Activated T-helper 2 cell treated with anti-CD3 and anti-CD28 coated beads, Interferon-gamma antibody, Interleukin-2, Interleukin-4, amounts not matched to agents 10 μg/mL and 5 μg/mL and 100 μg/mL, durations not matched to agents 14 hours and 24 hours and 36 hours (primary cell): ENCODE data around the gene RPL28. TPM values are rescaled to one million over a fixed set of nuclear protein-coding genes. Genes with fewer than 3 reads are reported as not detected.
A peak's percentile ranks its signal among the peaks of the same experiment; 100 is the strongest.

ENCODE experiments used
- DNase-seq: peaks from one replicate; pipeline ENCODE4 v3.0.0; 2021; ENCODE audit warnings: low spot score
- H3K27ac Mint-ChIP-seq: one replicate; pipeline ENCODE4 v1.8.0; 2021; ENCODE audit warnings: mixed read lengths
- H3K27me3 Mint-ChIP-seq: one replicate; pipeline ENCODE4 v1.8.0; 2021; ENCODE audit warnings: low read depth, mixed read lengths
- H3K36me3 Mint-ChIP-seq: one replicate; pipeline ENCODE4 v1.8.0; 2021; ENCODE audit warnings: low read depth, mixed read lengths
- H3K4me1 Mint-ChIP-seq: one replicate; pipeline ENCODE4 v1.8.0; 2021; ENCODE audit warnings: low read depth, mixed read lengths
- H3K4me3 Mint-ChIP-seq: one replicate; pipeline ENCODE4 v1.8.0; 2021; ENCODE audit warnings: low read depth, mild to moderate bottlenecking, moderate library complexity, mixed read lengths
- H3K9me3 Mint-ChIP-seq: one replicate; pipeline ENCODE4 v1.8.0; 2021; ENCODE audit warnings: mixed read lengths
- intact Hi-C: fragments of 100-400 bp; cut with micrococcal nuclease; formaldehyde crosslinking; loops from one replicate; pipeline ENCODE4 v1.15.1; 2023
- total RNA-seq: library from RNA; stranded (reverse); gene quantifications from 2 replicates; pipeline ENCODE4 v1.2.3, GENCODE V29; 2022

RPL28 gene
- 2,206 and 2,207 TPM in 2 replicates for total RNA-seq

DNA sequence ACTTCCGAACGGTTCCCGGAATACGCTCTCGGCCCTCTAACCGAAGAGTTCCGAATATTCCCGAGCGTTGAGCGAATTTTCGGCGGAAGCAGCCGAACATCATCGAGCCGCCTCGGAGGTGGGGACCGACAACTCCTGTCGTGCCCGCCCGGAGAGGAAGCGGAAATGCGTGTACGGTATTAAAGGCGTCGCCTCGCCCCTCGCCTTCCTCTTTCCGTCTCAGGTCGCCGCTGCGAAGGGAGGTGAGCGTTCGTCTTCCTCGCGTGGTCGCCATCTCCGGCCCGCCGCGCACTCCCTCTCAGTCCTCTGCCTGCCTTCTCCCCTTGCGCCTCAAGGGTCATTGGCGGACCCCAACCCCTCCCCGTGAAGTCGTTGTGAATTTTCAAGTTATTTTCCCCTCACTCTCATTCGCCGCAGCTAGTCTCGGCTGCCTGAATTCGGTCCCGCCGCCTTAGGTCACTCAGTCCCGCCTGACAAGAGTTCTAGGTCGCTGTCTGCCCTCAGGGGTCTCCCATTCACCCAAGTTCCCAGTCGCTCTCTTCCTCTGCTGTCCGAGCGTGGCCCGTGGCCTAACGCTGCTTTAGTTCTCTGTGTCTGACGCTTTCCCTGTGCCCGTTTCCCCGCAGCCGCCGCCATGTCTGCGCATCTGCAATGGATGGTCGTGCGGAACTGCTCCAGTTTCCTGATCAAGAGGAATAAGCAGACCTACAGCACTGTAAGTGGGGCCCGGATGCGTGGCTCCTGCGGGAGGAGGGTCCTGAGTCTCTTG lies at the start of gene RPL28:
Gene RPL28 (plus strand): TSS at position 209 of the 769 bp plus-strand sequence. CDS start 426 bp downstream, at position 635.
- Mint-ChIP-seq H3K27ac (peak within 1 kb of the TSS; percentile 94), H3K27me3 (no peaks in the 10 kb centered on the region), H3K4me3 (peak within 1 kb of the TSS; percentile 100), H3K36me3 (peaks cover 71% of the 10 kb centered on the region), H3K4me1 (peaks cover 44% of the 10 kb centered on the region), H3K9me3 (no peaks in the 10 kb centered on the region)
- intact Hi-C loops, result loop anchor here (1.0 to 10.0 kb wide), 6 partner anchors 21 to 256 kb away; partner anchors contain the start of genes KMT5C, PPP6R1, UBE2S and ZNF524
- peak; percentile 99 for DNase-seq

DNA sequence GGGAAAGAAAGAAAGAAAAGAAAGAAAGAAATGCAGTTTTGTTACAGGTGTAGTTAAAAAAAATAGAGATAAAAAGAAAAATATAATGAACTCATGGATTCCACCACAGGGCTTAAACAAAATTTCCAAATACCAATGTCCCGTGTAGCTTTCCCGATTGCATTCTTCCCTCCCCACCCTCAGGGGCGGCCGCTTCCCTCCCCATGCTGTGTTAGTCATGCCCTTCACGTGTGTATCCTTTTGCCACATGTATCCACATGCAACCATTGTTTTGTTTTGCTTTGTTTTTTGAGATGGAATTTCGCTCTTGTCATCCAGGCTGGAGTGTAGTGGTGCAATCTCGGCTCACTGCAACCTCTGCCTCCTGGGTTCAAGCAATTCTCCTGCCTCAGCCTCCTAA lies 49.6 kb upstream of the RPL28 start:
- intact Hi-C loops, result loop anchor here (5.0 kb wide), 1 partner anchor 874 kb away; the partner anchor contains the start of gene LENG9

DNA sequence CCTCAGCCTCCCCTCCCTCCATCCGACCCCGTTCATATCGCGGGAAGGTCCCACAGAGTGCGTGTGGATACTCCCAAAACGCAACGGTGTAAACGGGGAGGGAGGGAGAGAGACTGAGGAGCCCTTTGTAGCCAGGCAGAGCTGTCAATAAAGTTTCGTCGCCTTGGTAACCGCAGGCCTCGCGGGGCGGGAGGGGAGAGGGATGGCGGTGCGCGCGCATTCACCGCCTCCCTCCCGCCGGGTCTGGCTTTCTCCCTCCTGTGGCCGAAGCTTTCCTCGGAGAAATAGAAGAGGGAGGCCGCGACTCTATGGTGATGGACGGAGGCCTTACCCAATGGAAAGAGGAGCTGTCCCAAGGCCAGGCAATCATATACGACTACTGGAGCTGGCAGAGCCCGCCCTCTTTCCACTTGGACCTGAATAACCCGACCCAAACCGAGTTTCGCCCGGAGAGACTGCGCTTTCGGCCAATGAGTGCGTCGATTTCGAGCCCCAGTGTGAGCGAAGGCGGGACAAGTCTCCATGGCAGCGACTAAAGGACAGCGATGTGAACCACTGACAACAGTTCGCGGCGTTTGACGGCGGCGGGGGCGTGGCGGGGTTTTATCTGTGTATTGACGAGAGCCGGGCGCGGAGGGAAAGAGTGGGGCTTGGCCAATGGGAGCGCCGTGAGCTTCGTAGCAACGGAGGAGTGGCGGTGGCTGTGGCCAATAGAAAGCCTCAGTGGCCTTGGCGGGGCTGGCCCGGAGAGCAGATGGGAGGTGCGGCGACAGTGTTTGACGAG lies 46.4 kb upstream of the RPL28 start, which contains the start of gene KMT5C:
Gene KMT5C (plus strand): TSS at position 772 of the 784 bp plus-strand sequence. CDS start 2,061 bp downstream, outside the sequence.
- Mint-ChIP-seq H3K36me3 (peaks cover 14% of the 10 kb centered on the region), H3K4me3 (peak within 1 kb of the TSS; percentile 93), H3K27ac (peak within 1 kb of the TSS; percentile 95), H3K27me3 (peaks cover 2% of the 10 kb centered on the region), H3K9me3 (no peaks in the 10 kb centered on the region), H3K4me1 (peaks cover 14% of the 10 kb centered on the region)
- intact Hi-C loops, result loop anchor here (1.0 to 5.0 kb wide), 7 partner anchors 38 to 877 kb away; partner anchors contain the start of genes FIZ1, HSPBP1, LENG9 and PPP6R1
- DNase-seq, result peak; percentile 100

More for the DNA sequence above, 49.6 kb upstream of the RPL28 start:
- H3K27me3 Mint-ChIP-seq, result peaks cover 7% of the 10 kb centered on the region
- H3K27ac Mint-ChIP-seq, result no peak overlapping the region
- H3K9me3 Mint-ChIP-seq, result no peaks in the 10 kb centered on the region
- no peaks in the 10 kb centered on the region for H3K36me3 Mint-ChIP-seq
- DNase-seq, result no peak
- H3K4me1 Mint-ChIP-seq, result peaks cover 11% of the 10 kb centered on the region
- no peak overlapping the region for H3K4me3 Mint-ChIP-seq

DNA sequence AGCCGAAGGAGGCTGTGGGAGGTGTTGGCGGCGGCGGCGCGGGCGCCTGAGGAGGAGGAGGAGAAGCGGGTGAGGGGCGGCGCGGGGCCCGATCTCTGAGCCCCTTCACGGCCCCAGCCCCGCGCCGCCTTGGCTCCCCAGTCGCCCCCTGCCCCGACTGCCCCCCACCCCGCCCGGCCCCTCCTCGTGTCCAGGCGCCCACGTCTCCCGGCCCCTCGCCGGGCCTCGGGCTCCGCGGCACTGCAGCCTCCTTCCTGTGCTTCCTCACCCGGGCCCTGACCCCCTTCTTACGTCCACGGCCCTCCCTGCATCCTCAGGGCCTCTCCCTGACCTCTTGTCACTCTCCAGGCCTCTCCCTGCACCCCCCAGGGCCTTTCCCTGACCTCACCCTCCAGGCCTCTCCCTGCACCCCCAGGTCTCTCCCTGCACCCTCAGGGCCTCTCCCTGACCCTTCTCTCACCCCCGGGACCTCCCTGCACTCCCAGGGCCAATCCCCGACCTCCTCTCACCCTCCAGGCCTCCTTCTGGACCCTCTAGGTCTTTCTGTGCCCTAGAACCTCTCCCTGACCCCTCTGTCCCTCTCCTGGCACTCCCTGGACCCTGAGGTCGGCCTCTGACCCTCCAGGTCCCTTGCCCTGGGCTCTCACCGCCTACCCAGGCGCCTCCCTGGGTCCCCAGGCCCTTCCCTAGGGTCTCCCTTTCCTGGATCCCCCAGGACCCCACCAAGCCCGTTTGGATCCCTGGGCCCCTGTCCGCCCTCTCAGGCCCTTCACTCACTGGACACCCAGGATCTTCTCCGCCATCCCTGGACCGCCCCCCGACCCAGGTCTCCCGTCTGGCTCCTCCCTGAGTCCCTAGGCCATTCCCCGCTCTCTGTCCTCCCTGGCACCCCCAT lies 45.6 kb upstream of the RPL28 start:
- Mint-ChIP-seq H3K4me3 (peak overlapping the region; percentile 93), H3K27me3 (peaks cover 2% of the 10 kb centered on the region), H3K9me3 (no peaks in the 10 kb centered on the region), H3K36me3 (peaks cover 17% of the 10 kb centered on the region), H3K27ac (peak overlapping the region; percentile 95), H3K4me1 (peaks cover 14% of the 10 kb centered on the region)
- peak; percentile 26 for DNase-seq
- intact Hi-C loops, result loop anchor here (1.0 to 5.0 kb wide), 7 partner anchors 39 to 878 kb away; partner anchors contain the start of genes FIZ1, HSPBP1, LENG9 and PPP6R1

DNA sequence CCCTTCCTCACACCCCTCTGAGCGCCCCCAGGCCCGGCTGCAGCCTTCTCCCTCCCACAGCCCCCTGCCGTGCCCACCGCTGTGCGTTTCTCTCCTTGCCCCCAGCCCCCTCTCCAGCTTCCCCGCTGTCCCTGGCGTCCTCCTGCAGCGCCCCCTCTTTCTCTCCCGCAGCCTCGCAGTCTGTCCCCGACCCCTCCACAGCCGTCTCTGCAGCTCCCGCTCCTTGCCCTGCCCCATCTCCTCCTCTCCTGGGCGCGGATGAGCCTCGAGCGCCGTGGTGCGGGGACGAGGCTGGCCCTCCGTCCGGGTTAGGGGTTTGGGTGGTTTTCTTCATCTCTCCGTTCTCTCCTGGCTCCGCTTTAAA lies 45.0 kb upstream of the RPL28 start:
- H3K36me3 Mint-ChIP-seq, result peaks cover 17% of the 10 kb centered on the region
- H3K27me3 Mint-ChIP-seq, result peaks cover 2% of the 10 kb centered on the region
- peak overlapping the region; percentile 92 for H3K27ac Mint-ChIP-seq
- no peaks in the 10 kb centered on the region for H3K9me3 Mint-ChIP-seq
- peaks cover 14% of the 10 kb centered on the region for H3K4me1 Mint-ChIP-seq
- intact Hi-C loops, result no loop called here
- peak overlapping the region; percentile 89 for H3K4me3 Mint-ChIP-seq
- no peak for DNase-seq

DNA sequence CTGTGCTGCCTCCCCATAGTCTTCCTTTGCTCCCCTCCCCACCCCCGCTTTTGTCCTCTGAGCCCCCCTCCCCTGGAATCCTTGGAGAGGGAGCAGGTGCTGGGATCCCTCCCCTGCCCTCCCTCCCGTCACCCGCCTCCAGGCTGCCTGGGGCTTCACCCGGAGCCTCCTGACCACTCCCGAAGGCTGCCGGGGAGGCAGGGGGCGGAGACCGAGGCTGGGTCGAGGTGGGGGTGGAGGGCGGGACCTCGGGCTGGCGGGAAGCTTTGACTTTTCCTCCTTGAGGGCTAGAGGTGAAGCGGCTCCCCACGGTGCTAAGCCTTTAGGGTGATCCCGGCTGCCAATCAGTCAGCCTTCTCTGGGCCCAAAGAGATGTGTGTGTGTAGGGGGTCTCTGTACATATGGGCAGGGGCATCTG lies 44.6 kb upstream of the RPL28 start:
- Mint-ChIP-seq H3K36me3 (peaks cover 17% of the 10 kb centered on the region), H3K4me3 (peak overlapping the region; percentile 89), H3K9me3 (no peaks in the 10 kb centered on the region), H3K27me3 (peaks cover under 1% of the 10 kb centered on the region), H3K27ac (peak overlapping the region; percentile 92), H3K4me1 (peaks cover 14% of the 10 kb centered on the region)
- DNase-seq, result peak; percentile 51
- intact Hi-C loops, result no loop called here

DNA sequence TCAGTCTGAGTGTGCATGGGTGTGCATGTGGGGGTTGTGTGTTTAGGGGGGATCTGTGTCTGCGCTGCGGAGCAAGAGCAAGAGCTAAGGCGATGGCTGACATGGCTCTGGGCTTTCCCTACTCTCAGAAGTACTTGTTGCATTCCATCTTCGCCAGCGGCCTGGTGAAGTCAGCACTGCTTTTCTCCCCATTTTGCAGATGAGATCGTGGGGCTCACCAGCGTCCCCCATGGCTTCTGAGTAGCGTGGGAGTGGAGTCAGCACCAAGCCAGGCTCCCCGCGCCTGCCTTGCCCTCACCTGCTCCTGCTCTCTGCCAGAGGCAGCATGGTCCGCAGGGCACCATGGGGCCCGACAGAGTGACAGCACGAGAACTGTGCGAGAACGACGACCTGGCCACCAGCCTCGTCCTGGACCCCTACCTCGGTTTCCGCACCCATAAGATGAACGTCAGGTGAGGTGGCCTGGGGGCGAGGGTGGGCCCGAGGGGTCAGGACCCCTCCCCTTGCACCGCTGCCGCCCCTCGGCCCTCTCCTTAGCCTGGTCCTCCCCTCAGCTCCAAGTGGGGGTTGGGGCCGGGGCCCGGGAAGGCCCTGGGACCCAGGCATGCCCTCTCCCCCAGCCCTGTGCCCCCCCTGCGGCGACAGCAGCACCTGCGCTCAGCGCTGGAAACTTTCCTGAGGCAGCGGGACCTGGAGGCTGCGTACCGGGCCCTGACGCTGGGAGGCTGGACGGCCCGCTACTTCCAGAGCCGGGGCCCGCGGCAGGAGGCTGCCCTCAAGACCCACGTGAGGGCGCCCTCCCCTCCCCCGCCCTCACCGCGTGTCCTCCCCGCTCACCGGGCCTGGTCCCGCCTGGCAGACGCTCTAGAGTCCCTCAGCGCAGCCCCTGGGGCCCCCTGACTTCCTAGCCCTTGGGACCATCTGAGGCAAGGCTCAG lies 43.9 kb upstream of the RPL28 start:
- no peaks in the 10 kb centered on the region for H3K27me3 Mint-ChIP-seq
- H3K27ac Mint-ChIP-seq, result peak overlapping the region; percentile 54
- peaks cover 17% of the 10 kb centered on the region for H3K36me3 Mint-ChIP-seq
- intact Hi-C loops, result no loop called here
- no peak for DNase-seq
- H3K4me1 Mint-ChIP-seq, result peaks cover 14% of the 10 kb centered on the region
- peak overlapping the region; percentile 69 for H3K4me3 Mint-ChIP-seq
- H3K9me3 Mint-ChIP-seq, result no peaks in the 10 kb centered on the region

DNA sequence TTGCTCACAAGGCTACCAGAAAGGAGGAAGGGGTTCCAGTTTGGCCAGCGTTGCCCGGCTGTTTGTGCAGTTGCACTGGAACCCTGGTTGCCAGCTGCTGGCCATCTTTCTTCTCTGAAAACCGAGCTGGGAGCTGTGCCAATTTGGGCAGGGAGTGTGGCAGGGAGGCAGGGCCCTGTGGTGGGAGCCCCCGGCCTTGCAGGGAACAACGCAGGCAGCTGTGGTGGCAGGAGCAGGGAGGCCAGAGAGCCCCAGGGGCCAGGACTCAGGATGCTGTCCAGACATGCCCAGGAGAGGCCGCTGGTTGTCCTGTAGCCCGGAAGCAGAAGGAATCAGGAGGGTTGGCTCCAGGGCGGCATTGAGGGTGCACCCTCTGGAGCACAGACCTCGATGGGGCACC lies 41.3 kb upstream of the RPL28 start:
- Mint-ChIP-seq H3K4me3 (no peak overlapping the region), H3K9me3 (no peaks in the 10 kb centered on the region), H3K27me3 (no peaks in the 10 kb centered on the region), H3K36me3 (peaks cover 20% of the 10 kb centered on the region), H3K4me1 (peaks cover 7% of the 10 kb centered on the region), H3K27ac (no peak overlapping the region)
- intact Hi-C loops, result no loop called here
- no peak for DNase-seq

DNA sequence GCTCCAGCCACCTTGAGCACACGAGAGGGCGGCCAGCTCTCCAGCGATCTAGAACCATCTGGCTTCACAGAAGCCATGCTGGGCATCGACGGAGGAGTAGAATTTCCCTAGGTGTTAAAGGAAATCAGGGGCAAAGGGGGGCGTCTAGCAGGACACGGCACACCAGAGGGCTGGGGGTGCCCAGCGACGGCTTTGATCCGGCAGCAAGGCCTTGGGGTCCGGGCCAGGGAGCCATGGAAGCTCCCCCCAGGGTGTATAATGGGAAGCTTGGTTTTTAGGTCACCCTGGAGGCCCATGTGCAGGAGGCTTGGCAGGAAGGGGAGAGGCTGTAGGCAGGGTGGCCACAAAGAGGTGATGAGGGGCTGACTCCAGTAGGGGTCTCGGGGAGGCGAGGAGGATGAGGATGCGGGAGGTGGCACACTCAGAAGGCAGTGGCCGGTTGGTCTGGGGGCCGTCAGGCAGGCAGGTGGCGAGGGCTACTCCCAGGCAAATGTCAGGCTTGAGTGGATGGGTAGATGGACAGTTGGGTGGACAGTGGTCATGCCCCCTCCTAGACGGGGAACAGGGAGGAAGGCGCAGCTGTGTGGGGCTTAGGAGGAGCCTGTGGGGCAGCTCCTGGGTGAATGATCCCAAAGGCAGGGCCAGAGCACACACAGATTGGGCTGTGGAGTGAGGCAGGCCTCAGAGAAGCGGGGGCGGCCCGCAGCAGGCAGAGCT lies 40.5 kb upstream of the RPL28 start:
- Mint-ChIP-seq H3K4me1 (peaks cover 6% of the 10 kb centered on the region), H3K9me3 (no peaks in the 10 kb centered on the region), H3K36me3 (peaks cover 20% of the 10 kb centered on the region), H3K27me3 (no peaks in the 10 kb centered on the region), H3K4me3 (no peak overlapping the region), H3K27ac (no peak overlapping the region)
- DNase-seq, result no peak
- intact Hi-C loops, result no loop called here

DNA sequence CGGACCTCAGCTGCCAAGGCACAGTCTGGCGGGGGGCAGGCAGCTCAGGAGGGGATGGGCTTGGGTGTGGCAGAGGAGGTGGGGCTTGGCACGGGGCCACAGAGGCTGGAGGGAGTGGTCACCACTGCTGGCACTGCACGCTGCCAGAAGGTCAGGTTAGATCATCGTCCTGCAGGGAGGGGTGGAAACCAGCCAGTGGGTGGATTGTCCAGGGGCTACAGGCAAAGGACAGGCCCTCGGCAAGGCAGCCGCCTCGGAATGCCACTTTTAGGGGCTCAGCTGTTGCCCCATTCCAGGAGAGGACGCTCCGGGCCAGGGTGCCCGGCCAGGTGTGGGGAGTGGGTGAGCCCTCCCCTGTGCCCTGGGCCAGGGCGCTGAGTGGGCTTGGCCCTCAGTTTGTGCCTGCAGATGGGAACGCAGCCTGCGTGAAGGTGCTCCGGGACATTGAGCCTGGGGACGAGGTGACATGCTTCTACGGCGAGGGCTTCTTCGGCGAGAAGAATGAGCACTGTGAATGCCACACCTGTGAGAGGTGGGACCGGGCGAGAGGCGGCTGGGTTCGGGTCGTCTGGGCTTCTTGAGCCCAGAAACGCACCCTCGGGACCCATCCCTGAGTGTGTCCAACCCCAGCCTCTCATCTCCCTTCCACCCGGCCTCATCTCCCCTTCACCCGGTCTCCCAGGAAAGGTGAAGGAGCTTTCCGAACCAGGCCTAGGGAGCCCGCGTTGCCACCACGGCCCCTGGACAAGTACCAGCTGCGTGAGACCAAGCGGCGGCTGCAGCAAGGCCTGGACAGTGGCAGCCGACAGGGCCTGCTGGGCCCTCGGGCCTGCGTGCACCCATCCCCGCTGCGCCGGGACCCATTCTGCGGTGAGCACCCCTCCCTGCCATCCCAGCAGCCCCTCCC lies 39.7 kb upstream of the RPL28 start:
- H3K9me3 Mint-ChIP-seq, result no peaks in the 10 kb centered on the region
- H3K27ac Mint-ChIP-seq, result no peak overlapping the region
- H3K36me3 Mint-ChIP-seq, result peaks cover 20% of the 10 kb centered on the region
- H3K4me3 Mint-ChIP-seq, result no peak overlapping the region
- DNase-seq, result no peak
- intact Hi-C loops, result no loop called here
- H3K27me3 Mint-ChIP-seq, result no peaks in the 10 kb centered on the region
- H3K4me1 Mint-ChIP-seq, result peaks cover 3% of the 10 kb centered on the region
